GM19397 (cell line): ENCODE measurements around the gene ARMC12.
"Not testable (repeated sequence)": the region's sequence is repeated elsewhere in the genome, so short reads cannot be mapped to it uniquely, and the experiment has no call there.

Experiments
- ATAC-seq: cut with Tn5 transposase; IDR thresholded peaks from one replicate; pipeline ENCODE4 v1.9.1; 2021; ENCODE audit warnings: mild to moderate bottlenecking, moderate library complexity; ENCODE audit not compliant: unreplicated experiment

ARMC12 gene

DNA sequence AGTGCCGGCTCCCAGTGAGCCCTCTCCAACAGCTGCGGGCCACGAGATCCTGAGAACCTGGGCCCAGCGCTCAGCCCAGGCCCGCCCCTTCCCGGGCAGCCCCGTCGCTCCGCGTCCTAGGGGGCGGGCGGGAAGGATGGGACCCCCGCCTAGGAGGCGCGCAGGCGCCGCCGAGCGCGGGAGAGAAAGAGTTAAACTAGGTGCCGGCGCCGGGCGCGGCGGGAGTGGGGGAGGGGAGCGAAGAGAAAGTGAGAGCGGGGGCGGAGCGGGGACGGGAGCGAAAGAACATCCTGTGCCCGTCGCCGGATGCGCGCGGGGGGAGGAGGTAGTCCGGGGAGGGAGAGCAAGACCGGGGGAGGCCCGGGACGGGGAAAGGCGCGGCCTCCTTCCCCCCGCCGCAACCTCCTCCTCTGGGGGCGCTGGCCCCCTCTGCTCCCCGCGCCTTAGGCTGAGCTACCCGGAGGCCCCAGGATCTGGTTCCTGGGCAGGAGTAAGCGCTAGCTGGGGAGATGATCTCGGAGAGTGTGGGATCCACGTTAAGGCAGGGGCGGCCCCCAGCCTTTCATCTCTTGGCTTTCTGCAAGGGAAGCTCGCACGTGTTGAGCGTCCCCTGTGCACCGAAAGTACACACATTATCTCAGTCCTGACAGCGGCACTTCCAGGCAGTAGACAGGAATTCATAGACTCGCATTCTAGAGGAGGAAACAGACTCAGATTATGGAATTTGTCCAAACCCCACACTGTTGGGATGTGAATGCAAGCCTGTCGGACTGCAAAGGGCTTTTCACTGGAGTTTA lies 4.9 kb upstream of the ARMC12 start:
- ATAC-seq, result peak; percentile 53

DNA sequence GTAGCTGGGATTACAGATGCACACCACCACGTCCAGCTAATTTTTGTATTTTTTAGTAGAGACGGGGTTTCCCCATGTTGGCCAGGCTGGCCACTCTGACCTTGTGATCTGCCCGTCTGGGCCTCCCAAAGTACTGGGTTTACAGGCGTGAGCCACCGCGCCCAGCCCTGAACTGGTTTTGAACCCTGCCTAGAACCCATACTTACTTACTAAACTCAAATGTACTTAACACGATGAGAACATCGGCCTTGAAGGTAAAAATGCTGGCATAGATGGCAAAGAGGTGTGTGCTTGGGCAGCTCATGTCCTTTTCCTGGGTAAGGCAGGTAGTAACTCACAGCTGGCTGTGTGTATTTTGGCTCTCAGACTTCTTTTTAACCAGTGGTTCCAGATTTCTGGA lies 3.2 kb upstream of the ARMC12 start:
- ATAC-seq, result no peak

DNA sequence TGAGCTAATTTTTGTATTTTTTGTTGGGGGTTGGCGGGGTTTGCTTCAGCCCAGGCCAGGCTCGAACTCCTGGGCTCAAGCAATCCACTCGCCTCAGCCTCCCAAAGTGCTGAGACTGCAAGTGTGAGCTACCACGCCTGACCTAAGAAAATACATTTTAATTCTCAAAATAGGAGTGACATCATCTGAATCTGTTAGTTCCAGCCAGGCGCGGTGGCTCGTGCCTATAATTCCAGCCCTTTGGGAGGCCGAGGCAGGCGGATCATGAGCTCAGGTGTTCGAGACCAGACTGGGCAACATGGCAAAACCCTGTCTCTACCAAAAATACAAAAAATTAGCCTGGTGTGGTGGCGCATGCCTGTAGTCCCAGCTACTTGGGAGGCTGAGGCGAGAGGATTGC lies 2.5 kb upstream of the ARMC12 start:
- ATAC-seq, result not testable (repeated sequence)

DNA sequence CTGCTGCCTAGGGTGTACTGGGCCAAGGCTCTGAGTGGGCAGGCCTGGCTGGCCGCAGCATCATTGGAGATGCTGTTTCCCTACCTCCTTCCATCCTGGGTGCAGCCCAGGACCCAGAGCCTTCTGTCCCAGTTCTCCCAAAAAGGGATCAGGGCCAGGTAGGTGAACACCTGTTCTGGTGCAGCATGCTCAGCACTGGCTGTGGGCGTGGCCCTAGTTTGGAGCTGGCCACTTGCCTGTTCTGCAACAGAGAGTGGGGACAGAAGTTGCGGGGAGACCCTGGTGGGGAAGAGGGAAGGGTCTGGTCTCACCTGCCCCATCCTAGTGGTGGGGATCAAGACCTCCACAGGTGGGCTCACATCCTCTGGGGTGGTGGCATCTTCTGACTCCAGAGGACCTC lies 1.4 kb upstream of the ARMC12 start:
- ATAC-seq, result no peak

DNA sequence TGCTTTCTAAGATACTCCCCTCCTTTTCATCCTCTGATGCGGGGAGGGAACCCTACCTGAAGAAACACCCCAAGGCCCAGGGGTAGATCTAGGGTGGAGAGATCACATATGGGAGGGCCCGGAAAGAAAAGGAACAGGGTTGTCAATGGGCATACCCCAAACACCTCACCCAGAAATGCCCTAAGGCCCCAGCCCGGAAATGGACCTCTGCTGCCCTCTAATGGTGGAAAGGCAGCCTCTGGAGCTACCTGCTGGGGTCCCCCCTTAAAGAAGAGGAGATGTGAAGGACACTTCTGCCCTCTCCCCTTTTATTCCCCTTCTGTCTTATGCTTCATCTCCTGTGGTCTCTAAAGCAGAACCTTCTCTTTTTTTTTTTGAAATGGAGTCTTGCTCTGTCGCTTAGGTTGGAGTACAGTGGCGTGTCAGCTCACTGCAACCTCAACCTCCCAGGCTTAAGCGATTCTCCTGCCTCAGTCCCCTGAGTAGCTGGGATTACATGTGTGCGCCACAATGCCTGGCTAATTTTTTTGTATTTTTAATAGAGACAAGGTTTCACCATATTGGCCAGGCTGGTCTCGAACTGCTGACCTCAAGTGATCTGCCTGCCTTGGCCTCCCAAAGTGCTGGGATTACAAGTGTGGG lies 458 bp upstream of the ARMC12 start:
- no peak for ATAC-seq

DNA sequence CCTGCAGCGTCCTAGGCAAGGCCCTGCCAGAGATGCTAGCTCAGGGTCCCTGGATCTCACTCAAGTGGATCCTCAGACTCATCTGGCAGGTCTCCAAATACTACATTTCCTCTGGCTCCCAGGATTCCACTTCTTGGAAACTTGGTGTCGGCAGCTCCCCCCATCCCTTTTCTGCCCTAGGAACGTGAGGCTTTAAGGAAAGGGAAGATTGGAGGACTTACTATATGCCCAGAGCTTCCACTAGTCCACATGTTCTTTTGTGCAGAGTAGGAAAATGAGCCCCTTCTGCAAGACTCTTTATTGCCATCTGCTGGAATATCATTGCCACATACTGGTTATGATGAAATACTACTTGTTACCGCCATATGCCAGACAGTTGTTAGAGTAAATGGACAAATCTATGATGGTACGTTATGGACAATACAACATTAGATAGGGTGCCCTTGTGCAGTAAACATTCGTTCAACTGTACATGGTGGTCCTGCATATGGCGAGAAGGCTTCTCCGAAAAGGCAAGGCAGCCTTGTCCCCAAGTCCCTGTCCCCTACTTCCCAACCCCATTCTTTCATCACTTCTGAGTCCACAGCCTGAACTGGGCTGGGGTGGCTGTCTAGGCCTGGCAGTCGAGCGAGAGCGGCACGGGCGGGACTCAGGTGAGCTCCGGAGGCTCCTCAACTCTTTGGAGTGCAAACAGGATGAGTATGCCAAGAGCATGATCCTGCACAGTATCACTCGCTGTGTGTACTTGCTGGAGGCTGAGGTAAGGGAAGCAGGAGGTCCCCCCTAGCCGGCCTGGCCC lies 780 bp downstream of the ARMC12 start:
- no peak for ATAC-seq

DNA sequence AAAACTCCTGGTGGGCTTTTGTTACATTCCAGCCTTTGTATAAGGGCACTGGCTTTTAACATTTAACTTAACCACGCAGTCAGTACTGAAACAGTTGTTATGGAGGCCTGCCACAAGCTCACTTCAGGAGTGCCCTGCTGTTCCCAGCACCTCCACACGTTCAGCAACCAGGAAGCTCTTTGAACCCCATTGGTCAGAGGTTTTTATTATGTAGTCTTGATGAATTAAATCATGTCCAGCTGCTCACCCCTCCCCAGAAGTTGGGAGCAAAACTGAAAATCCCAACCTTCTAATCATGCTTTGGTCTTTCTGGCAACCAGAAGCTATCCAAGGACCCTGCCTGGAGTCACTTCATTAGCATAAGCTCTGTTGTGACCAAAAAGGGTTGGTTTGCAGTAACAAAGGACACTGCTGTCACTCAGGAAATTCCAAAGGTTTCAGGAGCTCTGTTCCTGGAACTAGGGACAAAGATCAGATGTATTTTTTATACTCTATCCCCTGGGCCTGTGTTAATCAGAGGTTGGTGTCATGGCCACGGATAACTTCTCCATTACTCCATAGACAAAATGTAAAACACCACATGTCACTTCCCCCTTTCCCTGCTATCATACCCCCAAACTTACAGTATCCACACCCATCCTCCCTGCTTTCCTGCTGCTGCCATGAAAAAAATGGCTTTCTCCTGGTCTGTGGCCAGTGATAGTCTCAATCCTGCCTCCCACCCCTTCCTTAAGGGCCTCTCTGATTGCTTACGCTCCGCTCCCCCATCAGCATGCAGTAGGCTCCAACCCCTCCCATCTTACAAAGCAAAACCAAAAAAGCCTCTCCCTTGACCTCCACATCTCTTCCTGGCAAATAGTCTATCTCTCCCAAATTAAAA lies 3.1 kb downstream of the ARMC12 start:
- ATAC-seq, result no peak

DNA sequence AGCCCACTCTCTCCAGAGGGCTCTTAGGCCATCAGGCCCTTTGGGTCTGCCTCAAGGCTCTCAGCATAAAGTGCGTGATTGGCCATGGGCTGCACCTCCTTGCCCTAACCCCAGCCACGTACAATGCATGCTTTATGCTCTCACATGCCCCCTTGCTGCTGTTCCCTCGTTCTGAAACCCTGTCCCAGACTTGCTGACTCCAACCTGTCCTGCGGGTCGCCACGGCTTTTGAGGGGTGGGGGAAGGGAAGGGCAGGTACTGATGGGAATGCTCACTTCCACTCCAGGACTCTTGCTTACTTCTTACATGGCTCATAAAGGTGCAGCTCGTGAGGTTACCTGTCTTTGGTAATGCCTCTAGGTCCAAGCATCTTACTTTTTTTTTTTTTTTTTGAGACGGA lies 6.0 kb downstream of the ARMC12 start:
- no peak for ATAC-seq

DNA sequence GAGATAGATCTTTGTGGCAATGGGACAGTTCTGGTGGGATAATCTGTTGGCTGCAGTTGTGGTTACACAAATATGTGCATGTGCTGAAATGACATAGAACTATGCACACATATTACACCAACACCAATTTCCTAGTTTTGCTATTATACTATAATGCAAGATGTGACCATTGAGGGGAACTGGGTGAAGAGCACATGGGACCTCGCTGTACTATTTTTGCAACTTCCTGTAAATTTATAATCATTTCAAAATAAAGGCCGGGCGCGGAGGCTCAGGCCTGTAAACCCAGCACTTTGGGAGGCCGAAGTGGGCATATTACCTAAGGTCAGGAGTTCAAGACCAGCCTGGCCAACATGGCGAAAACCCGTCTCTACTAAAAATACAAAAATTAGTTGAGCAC lies 8.7 kb downstream of the ARMC12 start:
- no peak for ATAC-seq

DNA sequence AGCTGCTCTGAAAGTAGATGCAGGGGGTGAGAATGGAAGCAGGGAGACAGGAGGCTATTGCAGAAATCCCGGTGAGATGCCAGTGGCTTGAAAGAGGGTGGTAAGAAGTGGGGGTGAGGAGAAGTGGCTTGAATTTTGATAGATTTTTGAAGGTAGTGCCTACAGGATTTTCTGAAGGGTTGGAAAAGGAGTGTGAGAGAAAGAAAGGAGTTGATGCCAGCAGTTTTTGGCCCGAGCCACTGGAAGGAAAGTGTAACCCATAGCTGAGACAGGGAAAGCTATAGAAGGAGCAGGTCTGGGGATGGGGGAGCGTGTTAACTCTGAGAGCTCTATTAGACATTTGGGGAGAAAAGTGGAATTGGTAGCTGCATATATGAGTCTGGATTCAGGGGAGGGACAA lies 9.7 kb downstream of the ARMC12 start:
- ATAC-seq, result no peak

DNA sequence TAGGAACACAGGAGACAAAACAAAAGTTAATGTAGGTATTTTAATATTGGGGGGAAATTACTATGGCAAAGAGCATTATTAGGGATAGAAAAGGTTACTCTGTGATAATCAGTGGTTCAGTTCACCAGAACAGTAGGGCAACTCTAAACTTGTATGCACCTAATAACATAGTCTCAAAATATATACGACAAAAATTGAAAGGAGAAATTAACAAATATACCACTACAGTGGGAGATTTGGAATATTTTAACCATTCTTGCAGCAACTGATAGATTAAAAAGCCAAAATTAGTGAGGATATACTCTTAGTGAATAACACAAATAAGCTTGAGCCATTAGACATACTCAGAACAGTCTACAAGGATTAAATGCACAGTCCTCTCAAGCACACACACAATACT lies 11.0 kb downstream of the ARMC12 start:
- no peak for ATAC-seq

DNA sequence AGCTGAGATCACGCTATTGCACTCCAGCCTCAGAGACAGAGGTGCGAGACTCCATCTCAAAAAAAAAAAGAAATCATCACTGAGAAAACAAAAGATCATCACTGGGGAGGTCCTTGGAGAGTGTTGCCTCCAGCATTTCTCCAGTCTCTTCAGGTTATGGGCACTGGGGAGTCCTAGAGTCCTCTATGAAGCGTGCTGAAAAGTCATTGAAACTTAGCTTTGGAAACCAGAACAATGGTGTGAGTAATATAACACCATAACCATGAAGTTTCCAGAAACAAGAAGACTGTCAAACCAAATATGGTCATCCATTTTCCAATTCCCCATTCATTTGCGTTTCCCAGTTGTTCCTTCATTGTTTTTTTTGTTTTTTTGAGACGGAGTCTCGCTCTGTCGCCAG lies 13.7 kb downstream of the ARMC12 start:
- ATAC-seq, result no peak

DNA sequence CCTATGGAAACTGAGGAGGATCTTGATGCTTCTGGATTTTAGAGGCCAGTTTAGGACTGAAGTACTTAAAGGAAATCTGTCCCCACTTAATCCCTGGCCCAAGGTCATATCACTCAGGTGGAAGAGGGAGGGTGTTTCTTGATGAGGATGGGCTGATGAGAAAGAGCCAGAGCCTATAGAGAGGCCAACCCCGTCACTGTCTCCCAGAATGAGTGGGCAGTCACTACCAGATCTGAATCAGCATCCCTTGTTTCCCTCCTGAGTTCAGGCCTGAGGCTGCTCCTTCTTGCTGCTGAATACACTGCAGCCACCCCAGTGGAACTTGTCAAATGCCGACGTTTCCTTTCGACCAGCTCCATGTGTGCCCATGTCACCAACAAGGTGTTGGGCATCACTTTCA lies 14.8 kb downstream of the ARMC12 start:
- no peak for ATAC-seq

DNA sequence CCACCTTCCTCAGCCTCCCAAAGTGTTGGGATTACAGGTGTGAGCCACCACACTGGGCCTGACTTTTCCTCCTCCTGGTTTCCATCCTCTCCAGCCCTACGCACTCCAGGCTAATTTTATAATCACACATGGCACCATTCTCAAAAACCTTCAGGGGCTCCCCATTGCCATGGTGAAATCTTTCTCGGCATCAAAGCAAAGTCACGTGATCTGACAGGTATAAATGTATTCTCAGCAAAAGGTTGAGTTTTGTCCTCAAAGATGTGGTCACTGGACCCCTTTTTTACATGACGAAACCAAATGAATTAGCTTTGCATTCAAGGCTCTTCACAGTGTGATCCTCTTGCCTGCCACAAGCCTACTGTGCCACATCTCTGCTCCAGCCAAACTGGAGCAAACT lies 15.5 kb downstream of the ARMC12 start:
- no peak for ATAC-seq

DNA sequence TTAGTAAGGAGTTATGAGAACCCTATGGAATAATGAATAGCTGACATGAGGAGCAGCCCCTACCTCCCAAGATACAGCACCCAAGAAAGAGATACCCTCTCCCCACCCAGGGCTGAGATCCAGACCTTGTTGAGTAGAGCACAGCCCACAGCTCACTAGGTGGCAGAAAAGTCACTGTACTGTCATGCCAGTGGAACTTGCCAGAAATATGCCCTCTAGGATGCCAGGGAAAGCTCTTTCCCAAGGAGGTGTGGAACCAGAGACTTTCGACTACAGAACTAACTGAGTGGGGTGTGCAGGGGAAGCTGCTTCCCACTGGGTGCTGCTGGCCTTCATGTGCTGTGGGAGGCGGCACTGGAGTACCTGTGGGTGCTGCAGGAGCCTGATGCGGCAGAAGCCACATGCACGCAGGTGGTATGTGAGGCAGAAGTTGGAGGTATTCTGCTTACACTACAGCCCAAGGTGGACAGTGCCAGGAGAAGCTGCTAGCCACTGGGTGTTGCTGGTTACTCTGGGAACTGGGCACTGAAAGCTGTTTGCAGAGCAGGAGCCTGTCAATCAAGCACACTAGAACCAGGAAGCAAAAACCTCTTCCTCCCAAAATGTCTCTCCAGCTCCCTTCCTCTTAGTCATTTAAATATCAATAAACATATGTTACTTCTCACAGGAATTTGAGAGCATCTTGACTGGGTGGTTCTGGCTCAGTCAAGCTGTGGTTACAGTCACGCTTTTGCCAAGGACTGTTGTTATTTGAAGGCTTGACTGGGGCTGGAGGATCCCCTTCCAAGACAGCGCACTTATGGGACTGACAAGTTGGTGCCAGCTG lies 17.8 kb downstream of the ARMC12 start:
- ATAC-seq, result no peak

DNA sequence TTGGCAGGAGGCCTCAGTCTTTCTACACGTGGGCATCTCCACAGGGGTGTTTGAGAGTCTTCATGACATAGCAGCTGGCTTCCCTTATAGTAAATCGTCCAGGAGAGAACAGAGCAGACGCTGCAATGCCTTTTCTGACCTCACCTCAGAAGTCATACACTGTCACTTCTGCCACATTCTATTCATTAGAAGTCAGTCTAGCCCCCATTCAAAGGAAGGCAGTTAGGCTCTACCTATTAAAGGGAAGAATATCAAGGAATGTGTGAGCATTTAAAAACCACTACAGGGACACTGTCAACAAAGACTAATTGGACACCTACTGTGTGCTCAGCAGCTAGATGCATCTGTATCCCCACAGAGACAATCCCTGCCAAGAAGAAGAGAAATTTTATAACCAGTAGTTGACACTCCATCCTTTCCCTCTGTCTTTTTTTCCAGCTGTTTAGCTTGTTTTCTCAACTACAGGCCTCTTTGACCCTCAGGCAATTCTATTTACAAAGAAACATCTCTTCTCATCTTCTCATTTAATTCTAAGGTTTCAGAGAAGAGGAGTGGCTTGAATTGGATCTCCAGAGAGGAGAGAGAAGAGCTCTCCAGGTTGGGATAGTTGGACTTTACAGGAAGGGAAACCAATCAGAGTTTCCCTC lies 18.6 kb downstream of the ARMC12 start:
- no peak for ATAC-seq

DNA sequence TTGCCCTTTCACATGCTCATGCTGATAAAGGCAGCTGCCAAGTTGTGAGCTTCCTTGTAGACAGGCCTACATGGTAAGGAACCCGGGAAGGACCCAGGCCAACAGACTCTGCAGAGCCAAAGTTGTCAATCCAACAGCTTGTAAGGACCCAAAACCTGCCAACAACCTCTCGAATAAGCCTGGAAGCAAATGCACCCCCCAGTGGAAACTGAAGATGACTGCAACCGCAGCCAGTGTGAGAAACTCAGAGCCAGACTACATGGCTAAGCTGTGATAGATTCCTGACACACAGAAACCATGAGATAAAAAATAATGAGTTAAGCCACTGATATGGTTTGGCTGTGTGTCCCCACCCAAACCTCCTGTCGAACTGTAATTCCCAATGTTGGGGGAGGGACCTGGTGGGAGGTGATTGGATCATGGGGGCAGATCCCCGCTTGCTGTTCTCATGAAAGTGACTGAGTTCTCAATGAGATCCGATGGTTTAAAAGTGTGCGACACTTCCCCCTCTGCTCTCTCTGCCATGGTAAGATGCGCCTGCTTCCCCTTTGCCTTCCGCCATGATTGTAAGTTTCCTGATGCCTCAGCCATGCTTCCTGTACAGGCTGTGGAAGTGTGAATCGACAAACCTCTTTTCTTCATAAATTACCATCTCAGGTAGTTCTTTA lies 20.8 kb downstream of the ARMC12 start:
- no peak for ATAC-seq

DNA sequence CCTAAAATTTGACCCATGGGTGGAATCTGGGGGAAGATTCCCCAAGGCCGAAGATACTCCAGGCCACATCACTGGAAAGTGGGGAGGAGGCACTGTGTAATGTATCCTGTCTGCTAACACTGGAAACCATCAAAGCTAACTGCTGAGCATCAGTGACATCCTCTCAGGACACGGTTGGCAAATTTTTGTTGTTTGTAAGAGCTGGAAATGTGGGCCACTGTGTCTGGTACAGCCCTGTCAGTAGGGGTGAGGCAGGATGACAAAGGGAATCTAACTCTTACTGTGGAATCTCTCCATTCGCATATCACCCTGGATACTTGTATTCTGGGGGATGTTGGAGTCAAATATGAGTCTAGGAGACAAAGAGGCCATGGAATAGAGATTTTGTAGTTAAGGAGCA lies 22.6 kb downstream of the ARMC12 start:
- ATAC-seq, result no peak

DNA sequence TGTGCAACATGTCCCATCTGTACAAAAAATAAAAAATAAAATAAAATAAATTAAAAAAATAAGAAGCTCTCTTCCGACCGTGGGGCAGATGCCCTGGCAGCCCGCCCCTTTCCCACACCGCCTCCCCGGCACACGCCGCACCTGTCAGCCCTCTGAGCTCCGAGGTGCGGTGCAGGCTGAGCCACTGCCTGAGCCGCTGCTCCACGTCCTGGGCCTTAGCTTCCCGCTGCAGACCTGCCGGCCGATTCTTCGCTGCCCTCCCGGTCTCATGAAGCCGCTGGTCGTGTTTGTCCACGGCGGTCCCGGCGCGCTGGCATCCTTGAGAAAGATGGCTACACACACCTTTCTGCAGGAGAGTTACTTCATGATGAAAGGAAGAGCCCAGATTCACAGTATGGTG lies 28.9 kb downstream of the ARMC12 start:
- no peak for ATAC-seq
